AG09319 (cell line): Measurements from ENCODE around the gene CNTNAP1.

ENCODE experiments used
- DNase-seq: peaks from one replicate; pipeline ENCODE4 v3.0.0-alpha.2; 2010; ENCODE audit warnings: low read depth; ENCODE audit errors: extremely low read depth
- TF ChIP-seq, protein P1 (sequence below): IDR thresholded peaks from 2 replicates; pipeline ENCODE4 v1.5.1; 2011; ENCODE audit warnings: low read depth, mild to moderate bottlenecking, inconsistent platforms, low read length, moderate library complexity

Gene CNTNAP1

DNA sequence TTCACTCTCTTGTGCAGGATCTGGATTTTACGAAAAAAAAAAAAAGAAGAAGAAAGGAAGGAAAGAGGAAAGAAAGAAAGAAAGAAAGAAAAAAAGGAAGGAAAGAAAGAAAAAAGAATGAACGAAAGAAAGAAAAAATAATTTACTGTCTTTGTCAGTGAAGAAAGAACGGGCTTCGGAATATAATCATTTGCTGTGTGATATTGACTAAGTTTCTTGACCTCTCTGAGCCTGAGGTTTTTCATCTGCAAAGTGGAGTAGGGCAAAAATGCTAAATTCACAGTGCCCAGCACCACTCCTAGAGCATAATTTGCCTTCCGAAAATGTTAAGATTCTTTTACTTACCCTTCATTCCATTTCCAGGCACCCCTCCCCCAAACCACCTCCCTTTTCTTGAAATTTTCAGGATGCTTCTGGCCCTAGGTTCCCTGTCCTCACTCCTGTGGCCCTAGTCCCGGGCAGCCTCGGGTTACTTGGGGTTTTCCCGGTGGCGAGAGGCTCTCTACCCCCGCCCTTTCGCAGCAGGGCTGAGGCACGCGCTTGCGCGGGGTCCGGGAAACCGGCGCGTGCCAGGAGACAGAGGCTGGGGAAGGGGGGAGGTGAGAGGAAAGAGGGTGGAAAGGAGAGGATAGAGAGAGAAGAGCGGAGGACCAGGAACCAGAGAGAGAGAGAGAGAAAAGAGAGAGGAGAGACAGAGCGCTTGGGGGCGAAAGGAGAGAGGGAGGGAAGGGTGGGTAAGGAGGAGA lies at the start of gene CNTNAP1:
Gene CNTNAP1 (plus strand): TSS at position 556 of the 746 bp plus-strand sequence. CDS start 299 bp downstream, outside the sequence.
- TF ChIP-seq, protein P1, sequence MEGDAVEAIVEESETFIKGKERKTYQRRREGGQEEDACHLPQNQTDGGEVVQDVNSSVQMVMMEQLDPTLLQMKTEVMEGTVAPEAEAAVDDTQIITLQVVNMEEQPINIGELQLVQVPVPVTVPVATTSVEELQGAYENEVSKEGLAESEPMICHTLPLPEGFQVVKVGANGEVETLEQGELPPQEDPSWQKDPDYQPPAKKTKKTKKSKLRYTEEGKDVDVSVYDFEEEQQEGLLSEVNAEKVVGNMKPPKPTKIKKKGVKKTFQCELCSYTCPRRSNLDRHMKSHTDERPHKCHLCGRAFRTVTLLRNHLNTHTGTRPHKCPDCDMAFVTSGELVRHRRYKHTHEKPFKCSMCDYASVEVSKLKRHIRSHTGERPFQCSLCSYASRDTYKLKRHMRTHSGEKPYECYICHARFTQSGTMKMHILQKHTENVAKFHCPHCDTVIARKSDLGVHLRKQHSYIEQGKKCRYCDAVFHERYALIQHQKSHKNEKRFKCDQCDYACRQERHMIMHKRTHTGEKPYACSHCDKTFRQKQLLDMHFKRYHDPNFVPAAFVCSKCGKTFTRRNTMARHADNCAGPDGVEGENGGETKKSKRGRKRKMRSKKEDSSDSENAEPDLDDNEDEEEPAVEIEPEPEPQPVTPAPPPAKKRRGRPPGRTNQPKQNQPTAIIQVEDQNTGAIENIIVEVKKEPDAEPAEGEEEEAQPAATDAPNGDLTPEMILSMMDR, result no peak
- DNase-seq, result no peak

DNA sequence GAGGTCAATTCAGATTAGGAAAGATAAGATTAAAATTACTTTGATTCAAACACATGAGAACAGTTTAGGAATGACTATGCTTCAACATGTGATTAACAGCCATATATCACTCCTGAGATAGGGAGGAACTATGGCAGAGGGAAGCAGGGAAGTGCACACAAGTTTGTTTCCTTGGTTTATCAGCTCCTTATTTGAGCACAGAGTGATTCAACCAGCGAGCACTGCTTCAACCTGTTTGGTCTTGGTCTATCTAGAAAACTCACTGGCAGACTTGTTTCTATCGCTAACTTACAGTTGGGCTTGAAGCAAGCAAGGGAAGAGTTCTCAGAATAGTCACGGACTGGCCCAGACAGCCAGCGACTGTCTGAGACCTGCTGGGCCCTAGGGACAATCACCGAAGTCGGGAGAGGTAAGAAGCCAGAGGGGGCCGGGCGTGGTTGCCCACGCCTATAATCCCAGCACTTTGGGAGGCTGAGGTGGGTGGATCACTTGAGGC lies 49.3 kb upstream of the CNTNAP1 start:
- no peak for DNase-seq
- TF ChIP-seq, protein P1, result no peak

DNA sequence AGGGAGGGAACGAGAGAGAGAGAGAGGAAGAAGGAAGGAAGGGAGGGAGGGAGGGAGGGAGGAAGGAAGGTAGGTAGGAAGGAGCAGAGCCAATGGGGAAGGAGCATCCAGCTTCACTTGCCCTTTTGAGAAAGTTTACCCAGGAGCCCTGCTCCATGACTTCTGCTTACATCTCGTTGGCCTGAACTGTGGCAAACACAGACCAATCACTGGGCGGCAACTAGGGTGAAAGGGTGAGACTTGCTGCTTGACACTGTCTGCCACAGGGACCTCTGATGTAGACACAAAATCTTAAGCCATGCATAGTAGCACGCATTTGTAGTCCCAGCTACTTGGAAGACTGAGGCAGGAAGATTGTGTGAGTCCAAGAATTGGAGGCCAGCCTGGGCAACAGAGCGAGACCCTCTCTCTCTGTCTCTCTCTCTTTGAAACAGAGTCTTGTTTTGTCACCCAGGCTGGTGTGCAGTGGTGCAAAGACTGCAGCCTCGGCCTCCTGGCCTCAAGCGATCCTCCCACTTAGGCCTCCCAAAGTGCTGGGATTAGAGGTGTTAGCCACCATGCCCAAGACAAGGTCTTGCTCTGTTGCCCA lies 42.7 kb upstream of the CNTNAP1 start:
- TF ChIP-seq, protein P1, result no peak
- DNase-seq, result no peak

DNA sequence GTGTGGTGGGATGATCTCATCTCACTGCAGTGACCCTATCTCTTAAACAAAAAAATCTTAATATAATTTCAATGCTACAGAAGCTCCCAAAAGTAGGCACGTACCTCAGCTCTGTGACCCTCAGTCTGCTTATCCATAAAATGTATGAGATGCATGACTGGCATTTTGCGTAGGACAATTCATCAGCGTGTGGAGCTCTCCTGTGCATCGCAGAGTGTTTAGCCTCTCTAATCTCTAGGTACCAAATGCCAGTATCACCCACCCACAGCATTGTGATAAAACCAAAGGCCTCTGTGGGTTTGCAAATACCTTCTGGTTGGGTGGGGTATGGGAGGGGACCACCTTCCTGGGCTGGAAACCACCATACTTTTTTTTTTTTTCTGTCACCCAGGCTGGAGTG lies 42.2 kb upstream of the CNTNAP1 start:
- TF ChIP-seq, protein P1, result no peak
- no peak for DNase-seq

DNA sequence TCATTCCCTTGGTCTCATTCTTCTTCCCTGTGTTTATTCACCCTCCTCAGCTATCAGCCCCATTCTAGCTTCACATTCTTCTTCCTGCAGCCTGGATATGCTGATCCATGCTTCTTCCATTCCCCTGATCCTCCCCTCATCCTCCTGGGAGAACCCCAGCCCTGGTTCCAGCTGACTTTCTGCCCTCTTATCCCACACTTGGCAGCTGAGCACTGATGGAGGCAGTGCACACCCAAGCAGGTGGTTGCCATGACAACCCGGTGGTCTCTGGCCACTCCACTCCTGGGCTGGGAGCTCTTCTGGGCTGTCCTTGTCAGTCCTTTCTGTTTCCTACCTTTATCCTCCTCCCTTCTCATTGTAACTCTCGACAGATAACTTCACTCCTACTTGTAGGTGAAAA lies 40.0 kb upstream of the CNTNAP1 start:
- DNase-seq, result no peak
- TF ChIP-seq, protein P1, result no peak

DNA sequence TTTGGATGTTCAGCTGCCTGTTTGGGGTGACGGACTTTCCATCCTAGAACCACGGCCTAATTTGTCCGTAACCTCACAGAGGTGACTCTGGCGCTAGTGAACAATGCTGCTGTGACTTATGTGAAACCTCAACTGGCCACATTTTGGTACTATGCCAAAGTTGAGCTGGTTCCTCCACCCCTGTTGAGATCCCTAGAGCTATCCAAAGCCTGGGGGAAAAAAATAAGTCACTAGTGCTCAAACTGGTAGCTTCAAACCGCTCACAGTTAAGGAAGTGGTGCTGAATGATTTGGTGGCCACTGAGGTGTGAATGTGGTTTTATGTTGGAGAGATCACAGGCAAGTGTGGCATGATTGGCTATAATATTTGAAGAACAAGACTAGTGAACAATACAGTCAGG lies 34.6 kb upstream of the CNTNAP1 start:
- TF ChIP-seq, protein P1, result no peak
- DNase-seq, result no peak

DNA sequence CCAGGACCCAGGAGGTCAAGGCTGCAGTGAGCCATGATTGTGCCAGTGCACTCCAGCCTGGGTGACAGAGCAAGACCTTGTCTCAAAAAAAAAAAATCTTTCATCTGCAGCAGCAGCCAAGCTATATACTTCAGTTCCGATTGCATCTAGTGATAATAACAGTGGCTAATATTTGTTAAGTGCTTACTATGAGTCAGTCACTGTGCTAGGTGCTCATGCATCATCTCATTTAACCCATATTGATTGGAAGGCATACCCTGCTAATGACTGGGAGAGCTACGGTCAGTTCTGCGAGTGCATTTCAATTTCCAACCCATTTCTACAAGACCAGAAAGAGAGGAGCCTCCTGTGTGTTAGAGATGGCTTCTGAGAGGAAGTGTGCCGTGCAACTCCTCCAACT lies 30.9 kb upstream of the CNTNAP1 start:
- TF ChIP-seq, protein P1, result no peak

More for the DNA sequence above, 30.9 kb upstream of the CNTNAP1 start:
- no peak for DNase-seq
